Fibroblast of the aortic adventitia (primary cell): ENCODE results near the gene MTRR. TPM values are rescaled to one million over a fixed set of nuclear protein-coding genes. Genes with fewer than 3 reads are reported as not detected.

Experiments
- DNase-seq: peaks from one replicate; pipeline ENCODE4 v3.0.0-alpha.2; 2010; ENCODE audit warnings: low read depth
- H3K4me3 ChIP-seq: 2 replicates; pipeline ENCODE4 v1.5.1; 2011; ENCODE audit warnings: low read depth, mild to moderate bottlenecking, control low read depth, low read length, moderate library complexity
- total RNA-seq: library from RNA; depleted of rRNA; stranded (reverse); fragments of >200 nt; gene quantifications from 2 replicates; pipeline ENCODE4 v1.2.3, GENCODE V29; 2012; ENCODE audit warnings: low replicate concordance
- TF ChIP-seq, protein P1 (sequence below): IDR thresholded peaks from 2 replicates; pipeline ENCODE4 v1.5.1; 2011; ENCODE audit warnings: mild to moderate bottlenecking, low read length, control low read depth, inconsistent platforms; ENCODE audit not compliant: insufficient read depth

Gene MTRR
- total RNA-seq, 1 donor = 40.3 TPM

DNA sequence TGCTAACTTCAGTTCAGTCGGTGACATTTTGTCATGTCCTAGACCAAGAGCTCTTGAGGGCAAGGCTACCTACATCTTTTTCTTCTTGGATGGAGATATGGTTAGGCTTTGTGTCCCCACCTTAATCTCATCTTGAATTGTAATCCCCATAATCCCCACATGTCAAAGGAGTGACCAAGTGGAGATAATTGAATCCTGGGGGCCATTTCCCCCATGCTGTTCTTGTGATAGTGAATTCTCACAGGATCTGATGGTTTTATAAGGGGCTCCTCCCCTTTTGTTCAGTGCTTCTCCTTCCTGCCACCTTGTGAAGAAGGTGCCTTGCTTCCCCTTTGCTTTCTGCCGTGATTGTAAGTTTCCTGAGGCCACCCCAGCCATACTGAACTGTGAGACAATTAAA is 16.0 kb upstream of the MTRR start:
- TF ChIP-seq, protein P1, sequence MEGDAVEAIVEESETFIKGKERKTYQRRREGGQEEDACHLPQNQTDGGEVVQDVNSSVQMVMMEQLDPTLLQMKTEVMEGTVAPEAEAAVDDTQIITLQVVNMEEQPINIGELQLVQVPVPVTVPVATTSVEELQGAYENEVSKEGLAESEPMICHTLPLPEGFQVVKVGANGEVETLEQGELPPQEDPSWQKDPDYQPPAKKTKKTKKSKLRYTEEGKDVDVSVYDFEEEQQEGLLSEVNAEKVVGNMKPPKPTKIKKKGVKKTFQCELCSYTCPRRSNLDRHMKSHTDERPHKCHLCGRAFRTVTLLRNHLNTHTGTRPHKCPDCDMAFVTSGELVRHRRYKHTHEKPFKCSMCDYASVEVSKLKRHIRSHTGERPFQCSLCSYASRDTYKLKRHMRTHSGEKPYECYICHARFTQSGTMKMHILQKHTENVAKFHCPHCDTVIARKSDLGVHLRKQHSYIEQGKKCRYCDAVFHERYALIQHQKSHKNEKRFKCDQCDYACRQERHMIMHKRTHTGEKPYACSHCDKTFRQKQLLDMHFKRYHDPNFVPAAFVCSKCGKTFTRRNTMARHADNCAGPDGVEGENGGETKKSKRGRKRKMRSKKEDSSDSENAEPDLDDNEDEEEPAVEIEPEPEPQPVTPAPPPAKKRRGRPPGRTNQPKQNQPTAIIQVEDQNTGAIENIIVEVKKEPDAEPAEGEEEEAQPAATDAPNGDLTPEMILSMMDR = no peak
- no peak for DNase-seq
- H3K4me3 ChIP-seq = no peak overlapping the region

DNA sequence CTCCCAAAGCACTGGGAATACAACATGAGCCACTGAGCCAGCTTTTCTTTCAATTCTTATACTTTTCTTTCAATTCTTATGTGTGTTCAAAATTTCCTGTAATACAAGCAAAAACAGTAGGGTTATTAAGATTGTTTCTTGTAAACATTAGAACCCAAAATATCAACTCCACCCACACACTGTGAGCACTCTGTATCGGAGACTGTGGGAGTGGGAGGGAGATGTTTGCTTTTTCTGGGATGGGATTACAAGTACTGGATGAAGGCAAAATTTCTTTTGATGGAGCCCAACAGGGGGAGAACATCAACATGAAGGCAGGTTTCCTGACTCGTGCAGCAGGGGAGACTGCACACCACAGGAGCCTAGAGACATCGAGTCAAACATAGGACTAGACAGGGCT is 13.3 kb upstream of the MTRR start:
- H3K4me3 ChIP-seq = no peak overlapping the region
- TF ChIP-seq, protein P1 = no peak
- DNase-seq = no peak

DNA sequence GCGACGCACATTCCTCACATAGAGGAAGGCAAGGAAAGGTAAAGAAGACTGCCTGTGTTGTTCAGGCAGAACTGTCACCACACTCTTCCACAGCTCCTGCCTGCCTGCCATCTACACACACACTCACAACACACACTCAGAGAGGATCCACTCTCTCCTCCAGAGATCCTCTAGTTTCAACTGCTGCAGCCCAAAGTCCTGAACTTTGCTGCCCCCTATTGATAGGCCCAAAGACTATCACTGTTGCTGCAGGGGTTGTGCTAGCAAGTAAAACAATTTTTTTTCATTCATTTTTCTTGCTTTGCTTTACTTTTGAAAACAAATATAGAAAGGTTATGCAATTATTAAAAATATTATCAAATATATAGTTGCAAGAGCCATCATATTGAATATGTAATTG is 12.1 kb upstream of the MTRR start:
- peak; percentile 40 for DNase-seq
- no peak overlapping the region for H3K4me3 ChIP-seq
- TF ChIP-seq, protein P1 = peak; percentile 66

DNA sequence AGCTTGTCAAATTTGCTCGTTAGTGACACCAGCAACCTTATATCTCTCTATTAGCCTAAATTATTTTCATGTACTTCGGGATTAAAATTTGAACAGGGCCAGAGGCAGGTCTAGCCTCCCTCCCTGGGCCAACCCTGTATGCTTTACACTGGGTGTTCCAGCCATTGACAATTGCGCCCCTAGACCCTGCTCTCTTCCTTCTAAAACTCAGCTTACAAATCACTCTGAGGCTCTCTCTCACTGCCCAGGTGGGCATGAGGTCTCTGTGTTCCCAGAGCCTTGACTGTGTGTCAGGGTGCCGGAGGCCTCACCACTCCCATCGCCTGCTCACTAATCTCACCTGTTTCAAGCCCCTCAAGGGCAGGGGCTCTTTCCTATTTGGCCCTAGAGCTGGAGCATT is 11.6 kb upstream of the MTRR start:
- H3K4me3 ChIP-seq = no peak overlapping the region
- TF ChIP-seq, protein P1 = no peak
- no peak for DNase-seq

DNA sequence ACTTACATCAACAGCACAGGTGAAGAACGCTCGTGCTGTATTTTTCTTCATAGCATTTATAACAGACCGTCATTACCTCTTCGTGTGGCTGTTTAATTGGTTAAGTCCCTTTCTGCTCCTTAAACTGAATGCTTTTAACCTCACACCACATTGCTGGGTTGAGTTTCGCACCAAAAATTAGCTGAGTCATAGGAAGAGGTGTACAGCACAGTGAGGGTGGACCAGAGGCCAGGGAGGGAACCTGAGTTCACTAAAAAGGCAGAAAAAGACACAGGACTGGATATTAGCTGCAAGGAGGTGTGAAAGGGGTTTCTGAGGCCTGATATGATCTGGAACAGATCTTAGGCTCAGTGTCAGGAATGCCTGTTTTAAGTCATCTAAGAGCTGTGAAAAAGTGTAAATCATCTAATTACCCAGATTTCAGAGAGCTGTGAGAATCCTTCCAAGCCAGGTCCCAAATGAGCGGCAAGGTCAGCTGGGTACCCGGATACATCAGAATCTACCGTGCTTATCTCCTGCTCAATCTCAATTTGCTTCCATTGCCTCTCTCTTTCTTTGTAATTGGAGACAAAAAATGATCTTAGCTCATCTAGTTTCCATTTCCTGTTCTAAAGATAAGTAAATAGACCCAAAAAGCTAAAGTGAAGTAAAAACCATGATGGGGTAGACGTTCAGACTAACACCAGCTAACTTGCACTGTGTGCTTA is 10.9 kb upstream of the MTRR start:
- no peak for DNase-seq
- TF ChIP-seq, protein P1 = no peak
- no peak overlapping the region for H3K4me3 ChIP-seq

DNA sequence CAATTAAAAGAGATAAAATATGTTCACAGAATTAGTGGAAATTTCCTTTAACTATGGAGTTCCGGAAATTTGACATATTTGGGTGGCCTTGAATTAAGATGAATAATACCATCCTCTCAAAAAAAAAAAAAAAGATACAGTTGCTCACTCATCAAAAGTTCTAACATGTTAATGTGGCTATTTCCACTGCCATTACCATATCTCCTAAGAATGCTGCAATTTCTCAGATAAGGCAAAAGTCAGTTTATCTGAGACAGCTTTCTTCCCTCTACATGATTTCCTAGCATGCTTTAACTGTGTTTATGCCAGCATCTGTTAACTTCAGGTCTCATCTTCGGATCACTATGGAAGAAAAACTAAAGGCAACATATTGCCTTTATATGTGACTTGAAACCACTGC is 2.8 kb upstream of the MTRR start:
- no peak for DNase-seq
- H3K4me3 ChIP-seq = no peak overlapping the region
- TF ChIP-seq, protein P1 = no peak

DNA sequence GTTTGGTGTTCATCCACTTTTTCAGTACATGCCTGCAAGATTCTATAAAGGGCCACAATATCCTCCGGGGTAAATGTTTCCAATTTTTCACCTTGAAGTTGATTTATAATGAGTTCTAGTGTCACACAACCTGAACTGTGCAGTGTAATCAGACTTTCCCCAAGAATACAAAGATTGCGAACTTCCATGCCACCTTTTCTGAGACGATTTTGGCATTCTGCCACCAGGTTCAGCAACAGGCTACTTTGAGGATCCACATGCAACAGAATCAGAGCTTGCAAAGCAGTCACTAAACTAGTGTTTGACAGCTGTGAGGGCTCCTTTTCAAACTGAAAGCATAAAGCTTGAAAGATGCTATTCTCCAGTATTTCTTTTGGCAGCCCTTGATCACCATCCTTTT is 1.7 kb upstream of the MTRR start:
- no peak overlapping the region for H3K4me3 ChIP-seq
- TF ChIP-seq, protein P1 = no peak
- no peak for DNase-seq
